WTC11 (cell line): ENCODE measurements around the gene XPO6.

Experiments used
- NFE2L1 ChIP-seq: sonication (generic); formaldehyde crosslinking; IDR thresholded peaks from 2 replicates; pipeline ENCODE4 v1.8.1; 2023; ENCODE audit warnings: missing genetic modification reagents
- NR2C2 ChIP-seq: sonication (generic); formaldehyde crosslinking; IDR thresholded peaks from 2 replicates; pipeline ENCODE4 v1.8.0; 2022; ENCODE audit warnings: mild to moderate bottlenecking, missing genetic modification reagents
- TEAD1 ChIP-seq: sonication (generic); formaldehyde crosslinking; IDR thresholded peaks from 2 replicates; pipeline ENCODE4 v1.8.0; 2022; ENCODE audit warnings: mild to moderate bottlenecking, missing genetic modification reagents
- TEAD4 ChIP-seq: sonication (generic); formaldehyde crosslinking; IDR thresholded peaks from 2 replicates; pipeline ENCODE4 v1.8.0; 2022; ENCODE audit warnings: mild to moderate bottlenecking, missing genetic modification reagents
- ZNF423 ChIP-seq: fragments of 250-450 bp; sonication (Bioruptor Pico); IDR thresholded peaks from 2 replicates; pipeline ENCODE4 v2.1.2; 2022; ENCODE audit warnings: mild to moderate bottlenecking, moderate library complexity
- TF ChIP-seq, protein P1 (sequence below): sonication (generic); formaldehyde crosslinking; IDR thresholded peaks from 2 replicates; pipeline ENCODE4 v1.8.0; 2022; ENCODE audit warnings: mild to moderate bottlenecking, missing genetic modification reagents
- TF ChIP-seq, protein P2 (sequence below): fragments of 200-600 bp; IDR thresholded peaks from 2 replicates; pipeline ENCODE4 v1.8.0; 2022; ENCODE audit warnings: antibody characterized with exemption
- TF ChIP-seq, protein P3 (sequence below): sonication (generic); formaldehyde crosslinking; conservative IDR thresholded peaks from 2 replicates; pipeline ENCODE4 v1.8.1; 2022; ENCODE audit warnings: mild to moderate bottlenecking, missing genetic modification reagents
- TF ChIP-seq, protein P4 (sequence below): sonication (generic); formaldehyde crosslinking; IDR thresholded peaks from 2 replicates; pipeline ENCODE4 v1.8.0; 2022; ENCODE audit warnings: mild to moderate bottlenecking, missing genetic modification reagents
- TF ChIP-seq, protein P5 (sequence below): sonication (generic); formaldehyde crosslinking; IDR thresholded peaks from 2 replicates; pipeline ENCODE4 v1.8.0; 2023; ENCODE audit warnings: mild to moderate bottlenecking, missing genetic modification reagents

DNA sequence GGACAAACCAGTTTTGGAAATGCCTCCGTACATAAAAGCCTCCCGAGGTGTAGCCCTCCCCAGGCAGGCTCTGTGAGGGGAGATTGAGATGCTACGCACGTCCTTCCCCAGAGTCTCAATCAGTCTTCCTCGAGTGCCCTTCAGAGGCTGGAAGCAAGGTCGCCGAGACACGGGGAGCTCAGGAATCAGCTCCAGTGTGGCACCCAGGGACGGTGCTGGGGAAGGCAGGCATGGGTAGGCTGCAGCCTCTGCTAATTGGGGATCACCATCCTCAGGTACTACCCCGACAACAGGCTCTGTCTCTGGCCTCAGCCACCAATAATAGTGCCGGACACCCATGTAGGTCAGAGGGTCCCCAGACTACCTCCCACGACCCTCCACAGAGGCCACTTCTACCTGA, 120.1 kb downstream of the XPO6 start:
- TF ChIP-seq ZNF423 (CRISPR knock-in tag) (no peak), NFE2L1 (CRISPR knock-in tag) (no peak), TEAD1 (CRISPR knock-in tag) (no peak), TEAD4 (CRISPR knock-in tag) (no peak), NR2C2 (CRISPR knock-in tag) (no peak)
- TF ChIP-seq, protein P1, sequence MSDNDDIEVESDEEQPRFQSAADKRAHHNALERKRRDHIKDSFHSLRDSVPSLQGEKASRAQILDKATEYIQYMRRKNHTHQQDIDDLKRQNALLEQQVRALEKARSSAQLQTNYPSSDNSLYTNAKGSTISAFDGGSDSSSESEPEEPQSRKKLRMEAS (CRISPR knock-in tag): no peak
- TF ChIP-seq, protein P2, sequence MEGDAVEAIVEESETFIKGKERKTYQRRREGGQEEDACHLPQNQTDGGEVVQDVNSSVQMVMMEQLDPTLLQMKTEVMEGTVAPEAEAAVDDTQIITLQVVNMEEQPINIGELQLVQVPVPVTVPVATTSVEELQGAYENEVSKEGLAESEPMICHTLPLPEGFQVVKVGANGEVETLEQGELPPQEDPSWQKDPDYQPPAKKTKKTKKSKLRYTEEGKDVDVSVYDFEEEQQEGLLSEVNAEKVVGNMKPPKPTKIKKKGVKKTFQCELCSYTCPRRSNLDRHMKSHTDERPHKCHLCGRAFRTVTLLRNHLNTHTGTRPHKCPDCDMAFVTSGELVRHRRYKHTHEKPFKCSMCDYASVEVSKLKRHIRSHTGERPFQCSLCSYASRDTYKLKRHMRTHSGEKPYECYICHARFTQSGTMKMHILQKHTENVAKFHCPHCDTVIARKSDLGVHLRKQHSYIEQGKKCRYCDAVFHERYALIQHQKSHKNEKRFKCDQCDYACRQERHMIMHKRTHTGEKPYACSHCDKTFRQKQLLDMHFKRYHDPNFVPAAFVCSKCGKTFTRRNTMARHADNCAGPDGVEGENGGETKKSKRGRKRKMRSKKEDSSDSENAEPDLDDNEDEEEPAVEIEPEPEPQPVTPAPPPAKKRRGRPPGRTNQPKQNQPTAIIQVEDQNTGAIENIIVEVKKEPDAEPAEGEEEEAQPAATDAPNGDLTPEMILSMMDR: no peak
- TF ChIP-seq, protein P3, sequence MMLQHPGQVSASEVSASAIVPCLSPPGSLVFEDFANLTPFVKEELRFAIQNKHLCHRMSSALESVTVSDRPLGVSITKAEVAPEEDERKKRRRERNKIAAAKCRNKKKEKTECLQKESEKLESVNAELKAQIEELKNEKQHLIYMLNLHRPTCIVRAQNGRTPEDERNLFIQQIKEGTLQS (CRISPR knock-in tag): no peak
- TF ChIP-seq, protein P4, sequence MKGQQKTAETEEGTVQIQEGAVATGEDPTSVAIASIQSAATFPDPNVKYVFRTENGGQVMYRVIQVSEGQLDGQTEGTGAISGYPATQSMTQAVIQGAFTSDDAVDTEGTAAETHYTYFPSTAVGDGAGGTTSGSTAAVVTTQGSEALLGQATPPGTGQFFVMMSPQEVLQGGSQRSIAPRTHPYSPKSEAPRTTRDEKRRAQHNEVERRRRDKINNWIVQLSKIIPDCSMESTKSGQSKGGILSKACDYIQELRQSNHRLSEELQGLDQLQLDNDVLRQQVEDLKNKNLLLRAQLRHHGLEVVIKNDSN: no peak
- TF ChIP-seq, protein P5, sequence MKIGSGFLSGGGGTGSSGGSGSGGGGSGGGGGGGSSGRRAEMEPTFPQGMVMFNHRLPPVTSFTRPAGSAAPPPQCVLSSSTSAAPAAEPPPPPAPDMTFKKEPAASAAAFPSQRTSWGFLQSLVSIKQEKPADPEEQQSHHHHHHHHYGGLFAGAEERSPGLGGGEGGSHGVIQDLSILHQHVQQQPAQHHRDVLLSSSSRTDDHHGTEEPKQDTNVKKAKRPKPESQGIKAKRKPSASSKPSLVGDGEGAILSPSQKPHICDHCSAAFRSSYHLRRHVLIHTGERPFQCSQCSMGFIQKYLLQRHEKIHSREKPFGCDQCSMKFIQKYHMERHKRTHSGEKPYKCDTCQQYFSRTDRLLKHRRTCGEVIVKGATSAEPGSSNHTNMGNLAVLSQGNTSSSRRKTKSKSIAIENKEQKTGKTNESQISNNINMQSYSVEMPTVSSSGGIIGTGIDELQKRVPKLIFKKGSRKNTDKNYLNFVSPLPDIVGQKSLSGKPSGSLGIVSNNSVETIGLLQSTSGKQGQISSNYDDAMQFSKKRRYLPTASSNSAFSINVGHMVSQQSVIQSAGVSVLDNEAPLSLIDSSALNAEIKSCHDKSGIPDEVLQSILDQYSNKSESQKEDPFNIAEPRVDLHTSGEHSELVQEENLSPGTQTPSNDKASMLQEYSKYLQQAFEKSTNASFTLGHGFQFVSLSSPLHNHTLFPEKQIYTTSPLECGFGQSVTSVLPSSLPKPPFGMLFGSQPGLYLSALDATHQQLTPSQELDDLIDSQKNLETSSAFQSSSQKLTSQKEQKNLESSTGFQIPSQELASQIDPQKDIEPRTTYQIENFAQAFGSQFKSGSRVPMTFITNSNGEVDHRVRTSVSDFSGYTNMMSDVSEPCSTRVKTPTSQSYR (CRISPR knock-in tag): no peak
